Gastroesophageal sphincter (tissue), 3 donors: ENCODE measurements around the gene NDUFS4.

Experiments
- POLR2AphosphoS5 ChIP-seq: sonication (generic); formaldehyde crosslinking; IDR thresholded peaks from one replicate; pipeline ENCODE4 v1.6.1; 2017; ENCODE audit warnings: antibody characterized with exemption
- TF ChIP-seq, protein P1 (sequence below), 4 experiments: fragments of 200-600 bp in 2 of 4; fragments of 450-650 bp in 2 of 4; sonication (generic) in 1 of 4; IDR thresholded peaks; one replicate each; pipeline ENCODE4 v1.5.1; 2017 to 2019; ENCODE audit warnings: antibody characterized with exemption in 4 of 4, mild to moderate bottlenecking in 2 of 4, moderate library complexity in 2 of 4

DNA sequence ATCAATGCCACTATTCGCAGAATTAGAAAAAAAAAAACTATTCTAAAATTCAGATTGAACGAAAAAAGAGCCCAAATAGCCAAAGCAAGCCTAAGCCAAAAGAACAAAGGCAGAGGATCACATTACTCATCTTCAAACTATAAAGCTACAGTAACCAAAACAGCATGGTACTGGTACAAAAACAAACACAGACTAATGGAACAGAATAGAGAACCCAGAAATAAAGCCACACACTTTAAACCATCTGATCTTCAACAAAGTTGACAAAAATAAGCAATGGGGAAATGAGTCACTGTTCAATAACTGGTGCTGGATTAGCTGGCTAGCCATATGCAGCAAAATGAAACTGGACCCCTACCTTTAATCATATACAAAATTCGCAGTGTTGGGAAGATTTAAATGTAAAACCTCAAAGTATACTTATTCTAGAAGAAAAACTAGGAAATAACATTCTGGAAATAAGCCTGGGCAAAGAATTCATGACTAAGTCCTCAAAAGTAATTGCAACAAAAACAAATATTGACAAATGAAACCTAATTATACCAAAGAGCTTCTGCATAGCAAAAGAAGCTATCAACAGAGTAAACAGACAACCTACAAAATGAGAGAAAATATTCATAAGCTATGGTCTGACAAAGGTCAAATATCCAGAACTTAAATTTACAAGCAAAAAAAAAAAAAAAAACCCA, 153.7 kb downstream of the NDUFS4 start:
- no peak for TF ChIP-seq POLR2AphosphoS5
- TF ChIP-seq, protein P1, sequence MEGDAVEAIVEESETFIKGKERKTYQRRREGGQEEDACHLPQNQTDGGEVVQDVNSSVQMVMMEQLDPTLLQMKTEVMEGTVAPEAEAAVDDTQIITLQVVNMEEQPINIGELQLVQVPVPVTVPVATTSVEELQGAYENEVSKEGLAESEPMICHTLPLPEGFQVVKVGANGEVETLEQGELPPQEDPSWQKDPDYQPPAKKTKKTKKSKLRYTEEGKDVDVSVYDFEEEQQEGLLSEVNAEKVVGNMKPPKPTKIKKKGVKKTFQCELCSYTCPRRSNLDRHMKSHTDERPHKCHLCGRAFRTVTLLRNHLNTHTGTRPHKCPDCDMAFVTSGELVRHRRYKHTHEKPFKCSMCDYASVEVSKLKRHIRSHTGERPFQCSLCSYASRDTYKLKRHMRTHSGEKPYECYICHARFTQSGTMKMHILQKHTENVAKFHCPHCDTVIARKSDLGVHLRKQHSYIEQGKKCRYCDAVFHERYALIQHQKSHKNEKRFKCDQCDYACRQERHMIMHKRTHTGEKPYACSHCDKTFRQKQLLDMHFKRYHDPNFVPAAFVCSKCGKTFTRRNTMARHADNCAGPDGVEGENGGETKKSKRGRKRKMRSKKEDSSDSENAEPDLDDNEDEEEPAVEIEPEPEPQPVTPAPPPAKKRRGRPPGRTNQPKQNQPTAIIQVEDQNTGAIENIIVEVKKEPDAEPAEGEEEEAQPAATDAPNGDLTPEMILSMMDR (IDR thresholded peaks at IDR 0.05), result no peak
